GM18520 (cell line): ENCODE measurements around the gene ACTR5.
"Not testable (repeated sequence)": the region's sequence is repeated elsewhere in the genome, so short reads cannot be mapped to it uniquely, and the experiment has no call there.

Experiments used
- ATAC-seq: cut with Tn5 transposase; IDR thresholded peaks from one replicate; pipeline ENCODE4 v1.9.1; 2021; ENCODE audit not compliant: unreplicated experiment

The ACTR5 gene

GRCh38 chr20:38804682-38805501, 56.6 kb downstream of the ACTR5 start:
- ATAC-seq: no peak

- ATAC-seq: peak; percentile 36
Observed at GRCh38 chr20:38805502-38805957, 57.3 kb downstream of the ACTR5 start, which contains the start of gene PPP1R16B. Gene PPP1R16B, plus strand, starts transcription at chr20:38805697. Its CDS starts 30,229 bp downstream, at chr20:38835926.

DNA sequence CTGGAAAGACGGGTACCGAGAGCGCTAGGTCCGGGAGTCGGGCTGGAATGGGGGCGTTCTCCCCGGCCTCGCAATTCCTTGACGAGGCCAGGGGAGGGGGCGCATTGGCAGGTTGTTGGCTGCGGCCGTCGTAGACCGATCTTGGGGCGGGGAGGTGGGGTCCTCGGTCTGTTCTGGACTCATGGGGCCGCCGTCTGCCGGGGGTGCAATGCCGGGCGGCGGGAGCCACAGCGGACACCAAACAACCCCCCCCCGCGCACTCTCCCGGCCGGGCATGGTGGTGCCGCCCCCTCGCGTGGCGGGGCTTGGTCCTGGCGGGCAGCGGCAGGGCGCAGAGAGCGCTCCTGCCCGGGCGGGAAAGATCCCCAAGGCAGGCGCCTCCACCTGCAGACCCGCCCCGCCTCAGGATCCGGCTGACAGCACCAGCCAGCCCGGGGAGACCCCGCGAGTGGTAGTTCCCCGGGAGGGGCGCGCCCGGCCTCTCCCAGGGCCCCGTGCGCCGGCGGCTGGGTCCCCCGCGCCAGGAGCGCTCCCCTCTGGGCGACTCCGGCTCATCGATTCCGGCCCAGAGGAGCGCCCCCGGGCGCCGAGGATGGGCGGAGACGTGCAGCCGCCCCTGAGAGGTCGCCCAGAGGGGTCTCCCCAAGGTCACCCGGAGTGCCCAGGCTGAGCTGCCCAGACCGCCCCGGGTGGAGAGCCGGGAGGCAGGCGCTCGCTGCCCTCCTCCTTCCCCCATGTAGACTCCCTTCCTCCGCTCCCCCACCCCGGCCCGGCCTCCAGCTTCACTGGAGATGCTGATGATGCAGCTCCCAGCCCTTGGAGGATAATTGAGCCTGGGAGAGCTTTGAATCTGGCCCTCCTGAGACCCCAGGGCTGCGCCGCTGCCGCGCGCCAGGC, 57.9 kb downstream of the ACTR5 start:
- ATAC-seq: no peak

GRCh38 chr20:38806855-38807655, 58.8 kb downstream of the ACTR5 start:
- no peak for ATAC-seq

DNA sequence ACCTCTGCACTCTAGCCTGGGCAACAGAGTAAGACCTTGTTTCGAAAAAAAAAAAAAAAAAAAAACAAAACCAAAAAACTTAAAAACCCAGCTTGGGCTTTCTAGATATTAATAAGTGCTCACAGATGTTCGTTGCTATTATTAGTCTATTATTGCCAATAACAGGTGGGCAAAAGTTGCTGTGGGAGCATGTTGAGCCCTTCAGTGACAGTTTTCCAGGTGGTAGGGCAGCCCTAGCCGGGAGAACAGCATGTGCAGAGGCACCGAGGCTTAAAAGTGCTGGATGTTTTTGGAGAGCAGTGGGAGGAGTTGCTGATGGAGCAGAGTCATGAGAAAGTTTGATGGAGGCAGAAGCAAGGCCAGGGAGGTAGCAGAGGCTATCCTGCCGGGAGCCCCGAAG, 61.7 kb downstream of the ACTR5 start:
- no peak for ATAC-seq

DNA sequence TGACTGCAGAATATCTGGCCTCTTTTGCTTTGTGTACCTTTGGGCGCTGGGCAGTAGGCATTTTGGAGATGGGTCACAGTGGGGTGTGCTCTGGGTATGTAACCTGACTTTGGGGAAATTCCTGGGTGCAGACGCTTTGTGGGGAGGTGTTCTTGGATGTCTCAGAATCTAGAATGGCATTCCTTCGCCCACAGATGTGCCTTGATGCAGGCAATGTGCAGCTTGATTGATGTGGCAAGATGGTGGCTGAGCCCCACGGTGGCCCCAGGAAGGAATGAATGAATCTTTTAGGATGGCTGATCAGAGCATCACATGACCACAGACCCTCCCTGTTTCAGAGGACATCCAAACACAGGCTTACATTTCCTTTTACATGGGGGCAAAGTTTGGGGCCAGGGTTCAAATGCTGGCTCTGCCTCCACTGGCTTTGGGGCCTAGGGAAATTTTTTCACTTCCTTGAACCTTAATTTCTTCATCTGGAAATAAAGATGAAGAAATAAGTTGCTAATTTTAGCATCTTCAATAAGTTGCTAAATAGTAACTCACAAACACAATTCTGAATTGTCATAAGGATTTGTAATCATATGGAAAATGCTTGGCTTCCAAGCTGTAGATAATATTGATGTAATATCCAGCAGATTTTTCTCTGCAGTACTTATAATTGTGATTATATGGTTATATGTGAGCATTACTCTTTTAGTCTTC, 62.8 kb downstream of the ACTR5 start:
- no peak for ATAC-seq

DNA sequence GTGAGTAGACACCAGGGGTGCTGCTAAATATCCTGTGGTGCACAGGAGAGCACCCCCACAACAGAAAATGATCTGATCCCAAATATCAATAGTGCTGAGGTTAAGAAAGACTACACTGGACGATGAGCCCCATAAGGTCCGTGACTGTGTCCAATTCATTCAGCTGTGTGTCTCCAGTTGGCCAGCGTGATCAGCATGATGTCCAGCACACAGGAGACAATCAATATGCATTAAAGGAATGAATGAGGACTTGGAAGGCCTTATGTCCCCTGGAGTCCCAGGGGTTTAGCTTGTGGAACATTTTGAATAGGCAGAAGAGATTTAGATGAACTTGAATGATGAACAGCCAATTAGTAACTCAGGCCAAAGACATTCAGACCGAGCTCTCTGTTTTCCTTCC, 63.5 kb downstream of the ACTR5 start:
- ATAC-seq: no peak

DNA sequence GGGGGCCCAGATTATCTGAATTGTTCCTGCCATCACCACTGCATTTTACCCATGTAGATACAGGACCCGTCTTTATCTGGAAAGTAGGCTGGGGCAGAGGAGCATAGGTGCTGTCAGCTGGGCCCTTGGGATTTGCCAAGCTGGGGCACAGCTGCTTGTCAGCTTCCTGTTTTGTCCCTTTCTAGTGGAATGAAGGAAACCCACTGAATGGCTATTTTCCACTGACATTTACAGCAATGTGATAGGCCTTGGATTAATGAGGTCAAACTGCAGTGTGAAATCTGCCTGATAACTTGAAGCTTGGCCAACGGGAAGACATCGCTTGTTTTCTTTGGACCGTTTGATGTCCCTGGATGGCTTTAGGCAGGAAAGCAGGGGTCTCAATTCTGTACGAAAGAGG, 63.9 kb downstream of the ACTR5 start:
- no peak for ATAC-seq

- no peak for ATAC-seq
Observed at GRCh38 chr20:38812709-38813573, 64.7 kb downstream of the ACTR5 start.

GRCh38 chr20:38813574-38813962, 65.3 kb downstream of the ACTR5 start:
- not testable (repeated sequence) for ATAC-seq

DNA sequence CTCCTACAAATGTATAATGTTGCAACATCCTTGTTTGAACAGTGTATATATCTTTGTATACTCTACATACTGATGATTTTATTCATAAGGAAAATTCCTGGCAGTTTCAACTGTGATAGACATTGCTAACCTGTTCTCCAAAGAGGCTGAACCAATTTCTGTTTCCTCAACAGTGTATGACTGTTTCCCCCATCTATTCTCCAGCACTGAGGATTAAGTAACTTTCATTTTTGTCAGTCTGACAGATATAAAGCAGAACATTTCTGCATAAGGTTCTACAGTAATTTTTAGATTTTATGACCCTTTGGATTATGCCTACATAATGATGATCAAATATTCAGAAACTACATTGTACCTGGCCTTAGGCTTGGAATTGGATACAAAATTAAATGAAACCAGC, 67.2 kb downstream of the ACTR5 start:
- no peak for ATAC-seq

GRCh38 chr20:38818113-38819065, 70.1 kb downstream of the ACTR5 start:
- ATAC-seq: no peak
